Fibroblast of lung (primary cell): Measurements from ENCODE around the gene ELMO1. TPM values are rescaled to one million over a fixed set of nuclear protein-coding genes. Genes with fewer than 3 reads are reported as not detected.
"Not testable (repeated sequence)": the region's sequence is repeated elsewhere in the genome, so short reads cannot be mapped to it uniquely, and the experiment has no call there.

Experiments
- DNase-seq, 2 donors: peaks; one replicate each; pipeline versions ENCODE4 v3.0.0 to v3.0.0-alpha.2; 2010; ENCODE audit warnings: low read depth in 2 of 2
- H2AFZ ChIP-seq: 2 replicates; pipeline ENCODE4 v1.5.1; 2012; ENCODE audit warnings: low read length, control low read depth, inconsistent platforms
- H3K27ac ChIP-seq: 2 replicates; pipeline ENCODE4 v1.5.1; 2011; ENCODE audit warnings: low read length, control low read depth; ENCODE audit not compliant: insufficient read depth
- H3K27me3 ChIP-seq: 2 replicates; pipeline ENCODE4 v1.5.1; 2011; ENCODE audit warnings: mild to moderate bottlenecking, low read length; ENCODE audit not compliant: control insufficient read depth, insufficient read depth
- H3K36me3 ChIP-seq: 2 replicates; pipeline ENCODE4 v1.5.1; 2011; ENCODE audit warnings: low read length; ENCODE audit not compliant: control insufficient read depth, insufficient read depth
- H3K4me1 ChIP-seq: 2 replicates; pipeline ENCODE4 v1.5.1; 2011; ENCODE audit warnings: low read length; ENCODE audit not compliant: control insufficient read depth, insufficient read depth; ENCODE audit errors: extremely low read depth
- H3K4me2 ChIP-seq: 2 replicates; pipeline ENCODE4 v1.5.1; 2011; ENCODE audit warnings: low read length, control low read depth; ENCODE audit not compliant: insufficient read depth; ENCODE audit errors: extremely low read depth
- H3K4me3 ChIP-seq, 4 experiments: fragments of 200-600 bp in 1 of 4; sonication (generic) in 1 of 4; replicated peaks in 1 of 4; 2 replicates each; pipeline ENCODE4 v1.5.1; 2011 to 2016; ENCODE audit warnings: low read length in 4 of 4, low read depth in 3 of 4, mild to moderate bottlenecking in 3 of 4, control low read depth in 2 of 4, inconsistent platforms in 1 of 4, mixed read lengths in 1 of 4; ENCODE audit not compliant: insufficient read depth in 1 of 4; ENCODE audit errors: control extremely low read depth in 1 of 4
- H3K79me2 ChIP-seq: 2 replicates; pipeline ENCODE4 v1.5.1; 2012; ENCODE audit warnings: mild to moderate bottlenecking, low read length, inconsistent platforms; ENCODE audit not compliant: control insufficient read depth, insufficient read depth
- H3K9ac ChIP-seq: 2 replicates; pipeline ENCODE4 v1.5.1; 2011; ENCODE audit warnings: mild to moderate bottlenecking, low read length, control low read depth; ENCODE audit not compliant: insufficient read depth
- H3K9me3 ChIP-seq: 2 replicates; pipeline ENCODE4 v1.5.1; 2012; ENCODE audit warnings: low read depth, low read length; ENCODE audit not compliant: control insufficient read depth, insufficient read depth
- H4K20me1 ChIP-seq: 2 replicates; pipeline ENCODE4 v1.5.1; 2011; ENCODE audit warnings: low read length; ENCODE audit not compliant: control insufficient read depth, insufficient read depth; ENCODE audit errors: extremely low read depth
- CTCF ChIP-seq, 2 donors: IDR thresholded peaks in 1 of 2; conservative IDR thresholded peaks in 1 of 2; 1 replicate in 1 of 2; 2 replicates in 1 of 2; pipeline ENCODE4 v1.5.1; 2011 to 2012; ENCODE audit warnings: low read length in 2 of 2, control low read depth in 1 of 2, inconsistent platforms in 1 of 2, low read depth in 1 of 2, mild to moderate bottlenecking in 1 of 2
- EZH2 ChIP-seq: IDR thresholded peaks from 2 replicates; pipeline ENCODE4 v1.5.1; 2012; ENCODE audit warnings: low read length, control low read depth, mild to moderate bottlenecking; ENCODE audit errors: missing control alignments
- polyA plus RNA-seq, 2 donors: library from polyadenylated mRNA; depleted of rRNA in 1 of 2; stranded (reverse) in 1 of 2; unstranded in 1 of 2; fragments of >200 nt; gene quantifications; 2 replicates each; pipeline ENCODE4 v1.2.1, GENCODE V29; 2011 to 2012; ENCODE audit warnings: missing spikeins in 1 of 2
- total RNA-seq: library from RNA; depleted of rRNA; stranded (reverse); fragments of >200 nt; gene quantifications from 2 replicates; pipeline ENCODE4 v1.2.1, GENCODE V29; 2014

ELMO1 gene
- total and polyA plus RNA-seq, 2 donors (not counting 1 experiment from before 2014, with no cell fraction given) = 0.50 TPM; not detected in 1

GRCh38 chr7:36979810-36980248 lies 468.8 kb downstream of the ELMO1 start:
- no peak overlapping the region for H3K27ac ChIP-seq
- peak; percentile 14 to 88 for DNase-seq
- H4K20me1 ChIP-seq = no peaks in the 10 kb centered on the region
- no peak overlapping the region for H3K4me2 ChIP-seq
- H3K9me3 ChIP-seq = no peaks in the 10 kb centered on the region
- H3K4me1 ChIP-seq = no peaks in the 10 kb centered on the region
- no peak for TF ChIP-seq EZH2
- TF ChIP-seq CTCF (conservative IDR thresholded peaks at IDR 0.05 in 1 of 2, IDR thresholded peaks at IDR 0.05 in 1 of 2; ENCODE audit: low read depth in 1 of 2, low read length in 2 of 2) = no peak
- H3K79me2 ChIP-seq = no peaks in the 10 kb centered on the region
- no peak overlapping the region for H2AFZ ChIP-seq
- H3K4me3 ChIP-seq = no peak overlapping the region
- no peaks in the 10 kb centered on the region for H3K27me3 ChIP-seq
- H3K36me3 ChIP-seq = no peaks in the 10 kb centered on the region
- H3K9ac ChIP-seq = no peak overlapping the region

GRCh38 chr7:36978461-36978860 lies 470.2 kb downstream of the ELMO1 start:
- H3K4me1 ChIP-seq = no peaks in the 10 kb centered on the region
- DNase-seq = no peak
- H3K4me2 ChIP-seq = no peak overlapping the region
- H3K36me3 ChIP-seq = no peaks in the 10 kb centered on the region
- H4K20me1 ChIP-seq = no peaks in the 10 kb centered on the region
- no peaks in the 10 kb centered on the region for H3K79me2 ChIP-seq
- H2AFZ ChIP-seq = no peak overlapping the region
- no peak overlapping the region for H3K4me3 ChIP-seq
- TF ChIP-seq EZH2 = no peak
- TF ChIP-seq CTCF (conservative IDR thresholded peaks at IDR 0.05 in 1 of 2, IDR thresholded peaks at IDR 0.05 in 1 of 2; ENCODE audit: low read depth in 1 of 2, low read length in 2 of 2) = no peak
- H3K9me3 ChIP-seq = no peaks in the 10 kb centered on the region
- no peak overlapping the region for H3K27ac ChIP-seq
- no peaks in the 10 kb centered on the region for H3K27me3 ChIP-seq
- no peak overlapping the region for H3K9ac ChIP-seq

GRCh38 chr7:36977878-36978277 lies 470.8 kb downstream of the ELMO1 start:
- TF ChIP-seq EZH2 = no peak
- TF ChIP-seq CTCF (conservative IDR thresholded peaks at IDR 0.05 in 1 of 2, IDR thresholded peaks at IDR 0.05 in 1 of 2; ENCODE audit: low read depth in 1 of 2, low read length in 2 of 2) = no peak
- no peaks in the 10 kb centered on the region for H3K27me3 ChIP-seq

GRCh38 chr7:36973534-36973933 lies 475.1 kb downstream of the ELMO1 start:
- not testable (repeated sequence) for H4K20me1 ChIP-seq, H3K27ac ChIP-seq, H3K9ac ChIP-seq, H3K9me3 ChIP-seq, DNase-seq, H3K36me3 ChIP-seq, H3K4me3 ChIP-seq, H3K79me2 ChIP-seq, H3K27me3 ChIP-seq, H3K4me2 ChIP-seq, H2AFZ ChIP-seq, H3K4me1 ChIP-seq

More at GRCh38 chr7:36977878-36978277, 470.8 kb downstream of the ELMO1 start:
- Histone ChIP-seq H3K27ac (no peak overlapping the region), H3K4me1 (no peaks in the 10 kb centered on the region), H3K79me2 (no peaks in the 10 kb centered on the region), H3K9me3 (no peaks in the 10 kb centered on the region), H3K36me3 (no peaks in the 10 kb centered on the region), H3K9ac (no peak overlapping the region), H2AFZ (no peak overlapping the region), H4K20me1 (no peaks in the 10 kb centered on the region), H3K4me3 (no peak overlapping the region), H3K4me2 (no peak overlapping the region)
- DNase-seq = no peak
